NCI-H1694 treated with DMSO at 0.1 percent for 48 hours (cell line): Measurements from ENCODE around the gene TTLL13.
"Not testable (repeated sequence)": the region's sequence is repeated elsewhere in the genome, so short reads cannot be mapped to it uniquely, and the experiment has no call there.

Experiments
- DNase-seq: peaks from one replicate; lab custom pipeline; 2025; lab: John Stamatoyannopoulos, UW

TTLL13 gene

GRCh38 chr15:90287101-90287500 is 37.7 kb downstream of the TTLL13 start:
- no peak for DNase-seq

DNA sequence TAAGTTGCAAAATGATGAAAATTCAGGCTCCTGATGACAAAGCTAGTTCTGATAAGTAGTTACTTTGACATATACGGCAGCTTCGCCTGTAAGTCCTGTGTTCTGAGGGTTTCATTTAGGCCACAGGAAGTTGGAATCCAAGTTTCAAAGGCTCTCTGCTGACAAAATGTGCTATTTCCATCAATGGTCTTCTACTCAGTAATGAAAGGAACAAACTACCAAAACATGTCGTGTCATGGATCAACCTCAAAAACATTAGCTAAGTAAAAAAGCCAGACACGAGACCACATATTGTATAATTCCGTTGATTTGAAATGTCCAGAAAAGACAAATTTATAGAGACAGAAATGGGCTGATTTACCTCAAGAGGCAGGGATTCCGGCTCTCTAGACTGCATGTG is 38.6 kb downstream of the TTLL13 start:
- no peak for DNase-seq

- no peak for DNase-seq
Measured at GRCh38 chr15:90291679-90292356, 42.5 kb downstream of the TTLL13 start.

DNA sequence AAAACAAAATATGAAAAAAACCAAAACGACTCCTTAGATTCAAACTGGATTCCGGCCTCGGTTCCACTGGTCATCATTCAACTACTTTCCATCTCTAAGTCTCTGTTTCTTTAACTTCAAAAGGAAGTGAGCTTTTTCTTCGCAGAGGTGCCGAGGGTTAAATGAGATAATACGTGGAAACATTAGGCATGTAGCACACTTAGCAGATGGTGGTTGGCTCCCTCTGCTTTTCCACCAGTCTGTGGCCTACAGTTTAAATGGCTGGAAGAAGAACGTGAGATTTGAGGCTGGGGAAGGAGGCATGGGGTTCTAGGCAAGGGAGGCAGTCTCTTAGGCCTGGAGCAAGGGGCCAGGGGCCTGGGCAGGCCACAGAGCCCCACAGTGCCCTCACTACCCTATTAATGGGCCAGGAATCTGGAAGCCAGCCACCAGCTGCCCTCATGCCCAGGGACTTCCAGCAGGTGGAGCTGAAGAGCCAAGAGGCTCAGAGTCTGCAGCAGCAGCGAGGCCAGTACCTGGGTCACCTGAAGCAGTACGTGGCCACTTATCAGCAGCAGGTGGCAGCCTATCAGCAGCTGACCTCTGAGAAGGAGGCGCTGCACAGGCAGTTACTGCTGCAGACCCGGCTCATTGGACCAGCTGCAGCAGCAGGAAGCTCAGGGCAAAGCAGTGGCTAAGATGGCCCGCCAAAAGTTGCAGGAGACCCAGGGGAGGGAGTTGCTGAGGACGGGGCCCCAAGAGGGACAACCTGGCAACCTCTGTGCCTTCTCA is 43.9 kb downstream of the TTLL13 start:
- DNase-seq: not testable (repeated sequence)

DNA sequence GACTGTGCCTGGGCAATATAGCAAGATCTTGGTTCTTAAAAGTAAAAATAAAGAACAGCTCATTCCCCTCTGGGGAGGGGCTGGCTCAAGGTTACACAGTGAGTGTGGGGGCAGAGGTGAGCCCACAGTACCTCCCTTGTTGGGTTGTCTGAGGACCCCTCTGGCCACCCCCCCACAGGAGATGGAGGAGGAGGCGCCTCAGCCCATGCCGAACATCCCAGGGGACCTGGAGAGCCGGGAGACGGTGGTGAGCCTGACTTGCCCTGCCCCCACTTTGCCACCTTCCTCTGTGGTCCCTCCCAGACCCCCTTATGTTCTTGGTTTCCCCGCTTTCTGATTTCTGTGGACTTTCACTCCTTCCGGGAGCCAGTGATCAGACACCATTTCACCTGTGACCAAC is 44.8 kb downstream of the TTLL13 start:
- no peak for DNase-seq

- DNase-seq: no peak
Measured at GRCh38 chr15:90294601-90295269, 45.4 kb downstream of the TTLL13 start.

- DNase-seq: no peak
Measured at GRCh38 chr15:90295270-90295648, 45.9 kb downstream of the TTLL13 start.

- not testable (repeated sequence) for DNase-seq
Measured at GRCh38 chr15:90296316-90296884, 47.0 kb downstream of the TTLL13 start.

- DNase-seq: no peak
Measured at GRCh38 chr15:90297021-90297420, 47.7 kb downstream of the TTLL13 start.

DNA sequence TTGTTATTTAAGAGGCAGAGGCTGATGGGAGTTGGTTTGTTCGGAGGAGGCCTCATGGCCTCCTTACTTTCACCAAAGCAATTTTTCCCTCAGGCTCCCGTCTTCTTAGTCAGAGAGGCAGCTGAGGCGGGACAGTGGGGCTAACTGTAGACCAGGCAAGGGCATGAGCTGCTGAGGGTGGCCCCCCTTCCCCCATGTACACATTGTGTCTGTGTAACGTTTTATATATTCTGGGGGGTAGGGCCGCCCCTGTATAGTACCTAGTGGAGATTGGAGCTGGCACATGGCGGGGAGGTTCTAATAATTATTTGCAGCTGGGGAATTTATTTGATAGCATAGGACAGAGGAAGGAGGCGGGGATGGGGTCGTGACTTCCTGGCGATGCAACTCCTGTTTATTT is 51.2 kb downstream of the TTLL13 start:
- no peak for DNase-seq

DNA sequence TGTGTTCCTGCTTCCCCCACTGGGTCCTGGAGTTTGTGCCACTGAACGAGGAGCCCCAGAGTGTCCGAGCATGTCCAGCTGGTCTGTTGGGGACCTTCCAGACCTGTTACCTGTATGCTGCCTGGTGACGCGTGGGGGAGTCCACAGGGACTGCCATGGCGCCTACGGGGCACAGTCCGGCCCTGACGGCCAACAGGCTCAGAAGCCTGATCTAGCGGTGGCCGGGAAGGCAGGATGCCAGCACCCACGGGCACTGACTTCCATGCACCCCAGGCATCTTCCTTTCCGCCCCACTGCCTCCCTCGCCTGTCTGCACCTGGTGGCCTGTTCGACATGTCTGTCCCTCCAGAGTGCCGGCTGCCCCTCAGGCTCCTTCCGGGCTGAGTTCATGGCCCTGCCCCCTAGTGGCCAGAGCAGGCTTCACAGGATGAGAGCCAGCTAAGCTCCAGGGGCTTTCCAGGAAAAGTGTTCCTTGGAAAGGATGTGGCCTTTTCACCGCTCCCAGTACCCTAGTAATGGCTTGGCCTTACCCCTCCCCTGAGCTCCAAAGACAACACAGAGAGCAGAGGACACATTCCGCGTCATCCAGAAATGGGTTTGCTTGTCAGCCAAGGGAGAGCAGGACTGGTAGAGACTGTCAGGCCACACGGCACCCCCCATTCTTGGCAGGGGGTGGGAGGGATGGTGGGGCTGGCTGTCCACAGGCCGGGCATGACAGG is 51.8 kb downstream of the TTLL13 start:
- no peak for DNase-seq

- no peak for DNase-seq
Measured at GRCh38 chr15:90301707-90302300, 52.4 kb downstream of the TTLL13 start.

- not testable (repeated sequence) for DNase-seq
Measured at GRCh38 chr15:90305355-90305754, 56.0 kb downstream of the TTLL13 start.

DNA sequence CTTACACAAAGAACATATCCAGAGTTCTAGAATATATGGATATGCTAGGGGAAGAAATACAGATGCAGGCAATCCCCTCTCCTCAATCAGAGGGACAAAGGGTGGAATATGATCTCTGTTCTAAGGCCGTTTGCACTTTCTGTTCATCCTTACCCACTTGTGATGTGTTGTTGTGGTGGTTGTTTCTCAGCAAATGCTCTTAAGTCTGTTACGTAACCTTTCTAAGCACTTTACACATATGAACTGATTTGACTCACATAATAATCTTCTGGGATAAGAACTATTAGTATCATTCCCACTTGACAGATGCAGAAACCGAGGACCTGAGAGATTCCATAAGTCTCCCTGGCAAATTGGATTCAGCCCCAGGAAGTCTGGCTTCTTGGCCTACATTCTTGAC is 56.6 kb downstream of the TTLL13 start:
- DNase-seq: no peak

DNA sequence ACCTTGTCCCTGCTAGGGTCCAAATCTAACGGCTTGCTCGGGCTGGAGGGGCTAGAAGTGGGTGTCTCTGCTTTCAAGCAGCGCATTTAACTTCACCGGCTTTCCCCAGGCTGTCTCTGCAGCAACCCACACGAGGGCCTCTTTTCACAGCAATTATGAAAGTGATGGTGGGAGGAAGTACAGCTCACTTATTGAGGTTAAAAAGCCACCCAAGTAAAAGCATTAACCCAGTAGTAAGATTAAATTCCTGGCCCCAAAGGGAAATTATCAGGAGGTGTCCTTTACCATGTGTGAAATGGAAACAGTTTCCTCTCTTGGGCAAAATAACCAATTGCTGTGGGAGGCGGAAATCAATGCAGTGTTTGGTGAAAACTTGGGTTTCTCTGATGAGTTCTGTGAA is 57.2 kb downstream of the TTLL13 start:
- no peak for DNase-seq

GRCh38 chr15:90307661-90308060 is 58.3 kb downstream of the TTLL13 start:
- no peak for DNase-seq

- DNase-seq: no peak
Measured at GRCh38 chr15:90309020-90309419, 59.7 kb downstream of the TTLL13 start.
